GM06990 (cell line): ENCODE measurements around the gene FHL3.
"Not testable (repeated sequence)": the region's sequence is repeated elsewhere in the genome, so short reads cannot be mapped to it uniquely, and the experiment has no call there.

ENCODE experiments used
- DNase-seq: peaks from one replicate; pipeline ENCODE4 v3.0.0-alpha.2; 2011; ENCODE audit not compliant: insufficient read length; ENCODE audit errors: extremely low read depth
- H3K27me3 ChIP-seq: replicated peaks from 2 replicates; pipeline ENCODE4 v1.6.0; 2011; ENCODE audit warnings: low read length; ENCODE audit not compliant: control insufficient read depth, insufficient read depth
- H3K36me3 ChIP-seq: 2 replicates; pipeline ENCODE4 v1.5.1; 2011; ENCODE audit warnings: low read length; ENCODE audit not compliant: control insufficient read depth, insufficient read depth
- H3K4me3 ChIP-seq: replicated peaks from 2 replicates; pipeline ENCODE4 v1.5.1; 2011; ENCODE audit warnings: low read depth, mild to moderate bottlenecking, control low read depth, low read length
- TF ChIP-seq, protein P1 (sequence below): IDR thresholded peaks from 2 replicates; pipeline ENCODE4 v1.5.1; 2011; ENCODE audit warnings: low read length, control low read depth, mild to moderate bottlenecking, inconsistent platforms; ENCODE audit not compliant: insufficient read depth, poor library complexity, severe bottlenecking

Gene FHL3

DNA sequence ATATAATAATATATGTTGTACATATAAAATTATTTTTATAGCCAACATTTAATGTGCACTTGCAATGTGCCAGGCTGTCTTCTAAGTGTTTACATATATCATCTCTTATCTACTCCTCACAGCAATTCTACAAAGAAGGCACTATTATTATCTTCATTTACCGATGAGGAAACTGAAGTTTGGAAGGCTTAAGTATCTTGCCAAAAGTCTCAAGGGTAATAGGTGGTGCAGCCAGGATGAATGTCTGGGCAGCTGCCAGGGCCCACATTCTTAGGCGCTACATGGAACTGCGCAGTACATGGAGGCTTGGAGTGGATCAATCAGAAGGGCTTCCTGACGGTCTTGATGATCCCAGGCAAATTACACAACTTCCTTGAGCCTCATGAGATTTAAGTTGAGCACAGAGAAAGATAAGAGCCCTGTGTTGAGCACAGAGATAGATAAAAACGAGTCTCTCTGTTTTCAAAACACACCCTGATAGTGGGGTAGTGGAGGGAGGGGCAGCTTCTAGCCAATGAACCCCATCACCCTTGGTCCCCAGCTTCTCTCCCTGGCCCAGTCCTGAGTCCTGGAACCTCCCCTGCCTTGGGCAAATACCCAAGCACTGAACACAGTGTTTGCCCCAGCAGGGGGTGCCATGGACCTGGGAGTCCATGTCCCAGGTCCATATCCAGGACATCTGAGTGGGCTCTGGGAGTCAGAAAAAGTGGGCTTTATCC is 32.1 kb upstream of the FHL3 start:
- TF ChIP-seq, protein P1, sequence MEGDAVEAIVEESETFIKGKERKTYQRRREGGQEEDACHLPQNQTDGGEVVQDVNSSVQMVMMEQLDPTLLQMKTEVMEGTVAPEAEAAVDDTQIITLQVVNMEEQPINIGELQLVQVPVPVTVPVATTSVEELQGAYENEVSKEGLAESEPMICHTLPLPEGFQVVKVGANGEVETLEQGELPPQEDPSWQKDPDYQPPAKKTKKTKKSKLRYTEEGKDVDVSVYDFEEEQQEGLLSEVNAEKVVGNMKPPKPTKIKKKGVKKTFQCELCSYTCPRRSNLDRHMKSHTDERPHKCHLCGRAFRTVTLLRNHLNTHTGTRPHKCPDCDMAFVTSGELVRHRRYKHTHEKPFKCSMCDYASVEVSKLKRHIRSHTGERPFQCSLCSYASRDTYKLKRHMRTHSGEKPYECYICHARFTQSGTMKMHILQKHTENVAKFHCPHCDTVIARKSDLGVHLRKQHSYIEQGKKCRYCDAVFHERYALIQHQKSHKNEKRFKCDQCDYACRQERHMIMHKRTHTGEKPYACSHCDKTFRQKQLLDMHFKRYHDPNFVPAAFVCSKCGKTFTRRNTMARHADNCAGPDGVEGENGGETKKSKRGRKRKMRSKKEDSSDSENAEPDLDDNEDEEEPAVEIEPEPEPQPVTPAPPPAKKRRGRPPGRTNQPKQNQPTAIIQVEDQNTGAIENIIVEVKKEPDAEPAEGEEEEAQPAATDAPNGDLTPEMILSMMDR = peak; percentile 38
- DNase-seq = no peak
- Histone ChIP-seq H3K36me3 (no peaks in the 10 kb centered on the region), H3K27me3 (no peaks in the 10 kb centered on the region), H3K4me3 (no peak overlapping the region)

DNA sequence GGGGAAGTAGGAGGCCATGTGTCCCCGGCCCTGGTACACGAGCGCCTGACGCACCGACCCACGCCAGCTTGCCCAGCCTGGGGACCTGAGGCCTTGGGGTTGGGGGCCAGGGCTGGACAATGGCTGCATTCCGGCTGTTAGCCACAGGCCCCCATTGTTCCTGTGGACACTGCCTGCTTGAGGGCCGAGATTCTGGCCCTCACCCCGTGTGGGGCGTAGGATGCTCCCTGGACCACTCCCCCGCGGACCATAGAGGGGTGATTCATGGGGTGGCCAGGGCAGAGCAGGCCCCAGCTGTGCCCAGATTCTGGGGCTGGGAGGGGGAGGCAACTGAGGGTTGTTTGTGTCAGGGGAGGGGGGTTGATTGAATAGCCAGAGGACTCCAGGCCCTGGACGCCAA is 29.6 kb upstream of the FHL3 start:
- Histone ChIP-seq H3K4me3 (no peak overlapping the region), H3K27me3 (no peaks in the 10 kb centered on the region), H3K36me3 (no peaks in the 10 kb centered on the region)
- no peak for DNase-seq
- TF ChIP-seq, protein P1 = no peak

DNA sequence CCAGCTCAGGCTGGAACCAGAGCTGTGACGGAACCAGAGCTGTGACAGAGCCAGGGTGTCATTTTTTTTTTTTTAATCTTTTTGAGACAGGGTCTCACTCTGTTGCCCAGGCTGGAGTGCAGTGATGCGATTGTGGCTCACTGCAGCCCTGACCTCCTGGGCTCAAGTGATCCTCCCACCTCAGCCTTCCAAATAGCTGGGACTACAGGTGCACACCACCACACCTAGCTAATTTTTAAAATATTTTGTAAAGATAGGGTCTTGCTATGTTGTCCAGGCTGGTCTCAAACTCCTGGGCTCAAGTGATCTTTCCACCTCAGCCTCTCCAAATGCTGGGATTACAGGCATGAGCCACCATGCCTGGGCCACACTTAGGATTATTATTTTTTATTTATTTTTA is 27.7 kb upstream of the FHL3 start:
- DNase-seq, H3K4me3 ChIP-seq, H3K36me3 ChIP-seq, H3K27me3 ChIP-seq: not testable (repeated sequence)

DNA sequence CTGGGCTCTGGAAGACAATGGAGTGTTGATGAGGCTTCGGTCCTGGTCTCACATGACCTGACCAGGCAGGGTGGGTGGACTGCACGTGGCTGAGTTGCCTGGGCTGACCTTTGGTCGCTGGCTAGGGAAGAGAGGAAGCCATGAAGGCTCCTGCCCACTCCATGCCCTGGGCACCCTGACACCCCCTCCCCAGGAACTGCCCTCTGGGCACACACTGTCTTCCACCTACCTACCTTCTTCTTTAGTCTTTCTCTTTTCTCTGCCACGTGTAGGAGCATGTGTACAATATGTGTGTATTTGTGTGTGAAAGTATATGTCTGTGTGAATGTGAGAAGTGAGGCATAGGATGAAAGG is 26.2 kb upstream of the FHL3 start:
- no peak for DNase-seq
- TF ChIP-seq, protein P1 = no peak
- H3K36me3 ChIP-seq = no peaks in the 10 kb centered on the region
- H3K4me3 ChIP-seq = no peak overlapping the region
- no peaks in the 10 kb centered on the region for H3K27me3 ChIP-seq

DNA sequence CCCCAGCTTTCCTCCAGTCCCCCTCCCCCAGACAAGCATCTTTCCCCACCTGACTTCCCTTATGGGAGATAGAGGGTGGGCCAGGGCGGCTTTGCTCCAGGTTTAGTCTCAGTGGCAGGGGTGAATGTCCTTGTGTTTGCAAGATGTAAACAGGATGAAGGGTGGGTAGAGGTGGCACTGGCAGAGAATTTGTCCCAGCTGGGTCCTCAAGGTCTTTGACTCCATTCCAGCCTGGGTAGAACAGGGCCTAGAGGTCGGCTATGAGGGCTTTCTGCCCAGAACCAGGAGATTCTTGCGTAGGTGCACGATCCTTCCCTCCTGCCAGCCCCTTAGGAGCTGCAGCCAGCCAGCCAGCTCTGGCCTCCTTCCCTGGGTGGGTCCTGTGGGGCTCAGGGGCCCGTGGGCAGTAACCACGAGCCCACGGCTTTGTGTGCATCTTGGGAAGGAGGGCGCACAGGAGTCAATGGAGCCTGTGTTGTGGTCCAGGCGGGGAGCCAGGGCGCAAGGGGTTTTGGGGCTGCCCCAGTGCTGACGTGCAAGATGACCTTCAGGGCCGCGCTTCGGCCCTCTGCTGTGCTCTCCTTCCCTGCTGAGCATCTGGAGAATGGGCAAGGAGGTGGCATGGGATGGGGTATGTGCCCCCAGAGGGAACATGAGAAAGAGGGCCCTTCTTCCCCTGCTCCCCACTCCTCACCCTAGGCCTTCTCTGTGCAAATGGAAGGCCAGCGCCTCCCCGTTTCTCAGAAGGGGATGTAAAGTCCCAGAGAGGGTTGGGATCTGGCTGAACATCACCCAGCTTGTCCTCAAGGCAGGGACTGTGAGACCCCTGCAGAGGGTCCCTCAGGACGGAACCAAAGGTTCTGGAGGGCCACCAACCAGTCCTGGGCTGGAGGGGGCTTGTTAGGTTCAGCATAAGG is 25.5 kb upstream of the FHL3 start:
- DNase-seq = no peak
- no peak overlapping the region for H3K4me3 ChIP-seq
- no peaks in the 10 kb centered on the region for H3K27me3 ChIP-seq
- TF ChIP-seq, protein P1 = no peak
- H3K36me3 ChIP-seq = peaks cover 2% of the 10 kb centered on the region; the same call in 1 of the 2 replicates
